22Rv1 (cell line): ENCODE measurements around the gene MYLK3.

Experiments used
- ZFX ChIP-seq: fragments of 450-650 bp; IDR thresholded peaks from 2 replicates; pipeline ENCODE4 v1.6.1; 2017; ENCODE audit warnings: antibody characterized with exemption, borderline replicate concordance
- TF ChIP-seq, protein P1 (sequence below): fragments of 450-650 bp; IDR thresholded peaks from 2 replicates; pipeline ENCODE4 v1.5.1; 2017; ENCODE audit warnings: mild to moderate bottlenecking

- TF ChIP-seq, protein P1, sequence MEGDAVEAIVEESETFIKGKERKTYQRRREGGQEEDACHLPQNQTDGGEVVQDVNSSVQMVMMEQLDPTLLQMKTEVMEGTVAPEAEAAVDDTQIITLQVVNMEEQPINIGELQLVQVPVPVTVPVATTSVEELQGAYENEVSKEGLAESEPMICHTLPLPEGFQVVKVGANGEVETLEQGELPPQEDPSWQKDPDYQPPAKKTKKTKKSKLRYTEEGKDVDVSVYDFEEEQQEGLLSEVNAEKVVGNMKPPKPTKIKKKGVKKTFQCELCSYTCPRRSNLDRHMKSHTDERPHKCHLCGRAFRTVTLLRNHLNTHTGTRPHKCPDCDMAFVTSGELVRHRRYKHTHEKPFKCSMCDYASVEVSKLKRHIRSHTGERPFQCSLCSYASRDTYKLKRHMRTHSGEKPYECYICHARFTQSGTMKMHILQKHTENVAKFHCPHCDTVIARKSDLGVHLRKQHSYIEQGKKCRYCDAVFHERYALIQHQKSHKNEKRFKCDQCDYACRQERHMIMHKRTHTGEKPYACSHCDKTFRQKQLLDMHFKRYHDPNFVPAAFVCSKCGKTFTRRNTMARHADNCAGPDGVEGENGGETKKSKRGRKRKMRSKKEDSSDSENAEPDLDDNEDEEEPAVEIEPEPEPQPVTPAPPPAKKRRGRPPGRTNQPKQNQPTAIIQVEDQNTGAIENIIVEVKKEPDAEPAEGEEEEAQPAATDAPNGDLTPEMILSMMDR = no peak
- no peak for TF ChIP-seq ZFX
These were observed 41.6 kb upstream of the MYLK3 start for GRCh38 chr16:46789499-46790414.
